ENCODE measurements around the gene RHAG.

DNA sequence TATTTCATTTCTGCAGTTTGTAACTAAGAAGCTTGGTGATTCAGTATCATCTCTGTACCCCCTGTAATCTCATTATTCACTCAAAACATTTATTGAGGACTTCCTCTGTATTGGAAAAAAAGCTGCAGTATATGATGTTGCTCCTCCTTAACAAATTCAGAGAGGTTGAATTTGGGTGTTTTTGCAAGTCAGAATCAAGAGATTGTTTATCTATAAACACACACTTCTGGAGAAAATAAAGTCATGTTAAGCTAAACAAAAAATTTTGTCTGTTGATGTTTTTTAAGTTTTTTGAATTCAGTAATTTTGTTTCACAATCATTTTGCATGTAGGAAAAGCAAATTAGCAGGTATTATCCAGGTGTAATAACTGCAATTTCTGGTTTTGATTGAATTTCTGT is 11.4 kb upstream of the RHAG start:
- TF ChIP-seq ZNF274 (IDR thresholded peaks at IDR 0.05; ENCODE audit: low read depth, low read length) (no peak), YY1 (IDR thresholded peaks at IDR 0.05; ENCODE audit: insufficient read depth, insufficient read length) (no peak)
